ENCODE measurements around the gene PLCL1.

PLCL1 gene

GRCh38 chr2:197866455-197866854, 62.1 kb downstream of the PLCL1 start (continued):
- TF ChIP-seq TSHZ2 (CRISPR knock-in tag; IDR thresholded peaks at IDR 0.05), result no peak
- no peak for TF ChIP-seq GLIS3 (CRISPR knock-in tag; IDR thresholded peaks at IDR 0.05)
- TF ChIP-seq CREB5 (CRISPR knock-in tag; IDR thresholded peaks at IDR 0.05; ENCODE audit: low read depth), result no peak
- TF ChIP-seq TCF4 (CRISPR knock-in tag; IDR thresholded peaks at IDR 0.05; ENCODE audit: borderline replicate concordance), result no peak
- no peak for TF ChIP-seq POU6F1 (CRISPR knock-in tag; IDR thresholded peaks at IDR 0.05; ENCODE audit: borderline replicate concordance, low read depth)

- TF ChIP-seq GLIS3 (CRISPR knock-in tag; IDR thresholded peaks at IDR 0.05) (no peak), ISL1 (CRISPR knock-in tag; IDR thresholded peaks at IDR 0.05) (no peak), SNAI2 (CRISPR knock-in tag; IDR thresholded peaks at IDR 0.05) (no peak), POU6F1 (CRISPR knock-in tag; IDR thresholded peaks at IDR 0.05; ENCODE audit: borderline replicate concordance, low read depth) (no peak), ZNF70 (CRISPR knock-in tag; IDR thresholded peaks at IDR 0.05) (no peak), TSHZ2 (CRISPR knock-in tag; IDR thresholded peaks at IDR 0.05) (no peak)
- ATAC-seq, result no peak
These were observed 62.6 kb downstream of the PLCL1 start for GRCh38 chr2:197867033-197867432.

- no peak for ATAC-seq
- TF ChIP-seq TSHZ2 (CRISPR knock-in tag; IDR thresholded peaks at IDR 0.05), result no peak
- TF ChIP-seq TOX (CRISPR knock-in tag; IDR thresholded peaks at IDR 0.05; ENCODE audit: borderline replicate concordance), result no peak
- TF ChIP-seq ESRRG (CRISPR knock-in tag; IDR thresholded peaks at IDR 0.05), result no peak
- no peak for TF ChIP-seq TCF4 (CRISPR knock-in tag; IDR thresholded peaks at IDR 0.05; ENCODE audit: borderline replicate concordance)
- no peak for TF ChIP-seq ARNTL (CRISPR knock-in tag; IDR thresholded peaks at IDR 0.05; ENCODE audit: borderline replicate concordance, low read depth)
These were observed 63.2 kb downstream of the PLCL1 start for GRCh38 chr2:197867624-197868023.

- no peak for ATAC-seq
- no peak for TF ChIP-seq RARB (CRISPR knock-in tag; IDR thresholded peaks at IDR 0.05)
- no peak for TF ChIP-seq CSRNP3 (CRISPR knock-in tag; IDR thresholded peaks at IDR 0.05)
- no peak for TF ChIP-seq BACH2 (CRISPR knock-in tag; IDR thresholded peaks at IDR 0.05; ENCODE audit: borderline replicate concordance)
- TF ChIP-seq ZFP3 (CRISPR knock-in tag; IDR thresholded peaks at IDR 0.05), result no peak
- TF ChIP-seq ZNF8 (CRISPR knock-in tag; IDR thresholded peaks at IDR 0.05), result no peak
- TF ChIP-seq ZFP30 (CRISPR knock-in tag; IDR thresholded peaks at IDR 0.05), result no peak
- no peak for TF ChIP-seq OSR1 (CRISPR knock-in tag; IDR thresholded peaks at IDR 0.05)
- no peak for TF ChIP-seq ZNF70 (CRISPR knock-in tag; IDR thresholded peaks at IDR 0.05)
- no peak for TF ChIP-seq PATZ1 (CRISPR knock-in tag; IDR thresholded peaks at IDR 0.05; ENCODE audit: borderline replicate concordance)
- no peak for TF ChIP-seq ESRRG (CRISPR knock-in tag; IDR thresholded peaks at IDR 0.05)
These were observed 63.8 kb downstream of the PLCL1 start for GRCh38 chr2:197868206-197868605.

Data from SK-N-SH treated with all-trans-retinoic acid at 6 μM for 48 hours (cell line).